Measurements from ENCODE around the gene MACO1.
"Not testable (repeated sequence)": the region's sequence is repeated elsewhere in the genome, so short reads cannot be mapped to it uniquely, and the experiment has no call there.

The MACO1 gene, protein sequence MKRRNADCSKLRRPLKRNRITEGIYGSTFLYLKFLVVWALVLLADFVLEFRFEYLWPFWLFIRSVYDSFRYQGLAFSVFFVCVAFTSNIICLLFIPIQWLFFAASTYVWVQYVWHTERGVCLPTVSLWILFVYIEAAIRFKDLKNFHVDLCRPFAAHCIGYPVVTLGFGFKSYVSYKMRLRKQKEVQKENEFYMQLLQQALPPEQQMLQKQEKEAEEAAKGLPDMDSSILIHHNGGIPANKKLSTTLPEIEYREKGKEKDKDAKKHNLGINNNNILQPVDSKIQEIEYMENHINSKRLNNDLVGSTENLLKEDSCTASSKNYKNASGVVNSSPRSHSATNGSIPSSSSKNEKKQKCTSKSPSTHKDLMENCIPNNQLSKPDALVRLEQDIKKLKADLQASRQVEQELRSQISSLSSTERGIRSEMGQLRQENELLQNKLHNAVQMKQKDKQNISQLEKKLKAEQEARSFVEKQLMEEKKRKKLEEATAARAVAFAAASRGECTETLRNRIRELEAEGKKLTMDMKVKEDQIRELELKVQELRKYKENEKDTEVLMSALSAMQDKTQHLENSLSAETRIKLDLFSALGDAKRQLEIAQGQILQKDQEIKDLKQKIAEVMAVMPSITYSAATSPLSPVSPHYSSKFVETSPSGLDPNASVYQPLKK

GRCh38 chr1:25430073-25430966, at the start of gene MACO1:
TSS of gene MACO1 (plus strand) at chr1:25430897. CDS start at chr1:25431099, 202 bp downstream.
- peak; percentile 97 for DNase-seq

DNA sequence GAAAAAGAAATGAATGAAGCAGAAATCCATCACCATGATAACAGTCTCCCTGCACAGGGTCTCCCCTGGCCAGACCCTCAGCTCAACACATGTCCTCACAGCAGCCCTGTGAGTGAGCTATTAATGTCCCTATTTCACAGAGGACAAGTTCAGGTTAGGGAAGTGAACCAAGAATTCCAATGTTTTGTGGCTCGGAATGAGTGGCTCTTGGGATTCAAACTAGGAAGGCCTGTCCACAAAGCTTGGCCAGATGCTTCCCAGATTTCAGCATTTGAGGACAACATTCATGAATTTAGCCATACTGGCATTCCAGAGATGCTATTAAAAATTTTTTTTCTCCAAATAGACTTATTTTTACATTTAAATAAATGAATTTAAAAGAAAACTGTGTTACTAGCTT, 48.2 kb upstream of the MACO1 start:
- not testable (repeated sequence) for DNase-seq

- DNase-seq, result not testable (repeated sequence)
These were observed 47.6 kb upstream of the MACO1 start for GRCh38 chr1:25383090-25383489.

DNA sequence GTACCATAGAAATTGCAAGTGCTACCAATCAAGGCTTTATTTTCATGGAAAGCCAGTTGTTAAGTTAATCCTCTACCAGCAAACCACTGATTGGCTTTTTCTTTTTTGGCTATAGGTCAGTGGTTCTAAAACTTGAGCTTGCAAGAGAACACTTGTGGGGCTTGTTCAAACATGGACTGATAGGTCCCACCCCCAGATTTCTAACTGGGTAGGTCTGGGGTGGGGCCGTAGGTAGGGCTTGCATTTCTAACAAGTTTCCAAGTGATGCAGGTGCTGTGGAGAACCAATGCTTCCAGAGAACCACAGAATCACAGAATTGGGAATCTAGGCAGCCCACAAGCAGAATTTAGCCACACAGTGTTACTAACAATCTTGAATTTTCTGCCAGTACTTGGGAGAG, 46.8 kb upstream of the MACO1 start:
- not testable (repeated sequence) for DNase-seq

- DNase-seq, result not testable (repeated sequence)
These were observed 43.6 kb upstream of the MACO1 start for GRCh38 chr1:25387096-25387495.

DNA sequence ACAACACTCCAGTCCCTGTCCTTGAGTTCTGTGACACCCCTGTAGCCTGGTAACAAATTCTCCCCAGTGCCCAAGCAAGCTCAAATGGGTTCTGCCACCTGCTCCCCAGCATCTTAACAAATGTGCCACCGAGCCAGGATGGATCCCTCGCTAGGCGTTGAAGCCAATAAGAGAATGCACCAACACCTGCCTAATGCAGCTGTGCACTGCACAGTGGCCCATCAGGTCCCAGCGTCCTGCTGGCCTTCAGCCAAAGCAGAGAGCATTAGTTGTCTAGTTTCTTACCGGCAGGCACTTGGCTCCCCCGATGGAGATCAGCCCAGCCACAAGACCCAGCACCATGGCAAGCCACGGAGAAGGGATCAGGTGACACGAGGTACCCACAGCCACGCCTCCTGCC, 42.0 kb upstream of the MACO1 start:
- DNase-seq, result not testable (repeated sequence)

DNA sequence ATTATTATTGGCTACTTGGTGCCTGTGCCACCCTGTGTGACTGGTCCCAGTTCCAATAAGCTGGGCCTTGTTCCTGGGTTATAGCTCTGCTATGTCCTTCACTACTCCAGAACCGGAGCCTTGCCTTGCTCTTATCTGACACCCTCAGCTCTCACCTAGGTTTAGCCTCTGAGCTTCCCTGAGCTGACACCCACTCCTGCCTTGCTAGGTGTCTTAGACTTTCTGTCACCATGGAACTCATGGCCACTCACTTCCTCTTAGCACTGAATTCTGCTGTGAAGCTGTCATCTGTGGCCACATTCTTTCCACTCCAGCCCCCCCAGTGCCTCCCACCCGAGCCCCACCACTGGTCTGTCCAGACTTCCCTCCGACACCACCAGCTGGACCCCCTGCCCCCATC, 41.0 kb upstream of the MACO1 start:
- not testable (repeated sequence) for DNase-seq

DNA sequence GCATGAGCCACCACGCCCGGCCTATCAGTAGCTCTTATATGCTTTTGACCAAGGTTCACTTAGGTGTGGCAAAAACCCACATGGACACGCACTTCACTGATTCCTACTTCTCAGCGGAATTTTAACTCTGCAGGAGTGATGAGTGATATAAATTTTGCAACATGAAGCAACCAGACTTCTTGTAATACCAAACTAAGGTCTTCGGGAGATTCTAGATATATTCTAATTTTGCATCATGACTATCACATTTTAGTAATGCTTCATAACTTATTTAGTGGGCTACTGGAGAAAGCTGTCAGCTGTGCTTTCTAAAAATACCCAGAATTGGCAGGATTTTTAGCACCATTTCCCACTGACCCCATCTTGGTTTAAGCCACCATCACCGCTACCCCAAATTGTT, 37.9 kb upstream of the MACO1 start:
- no peak for DNase-seq

DNA sequence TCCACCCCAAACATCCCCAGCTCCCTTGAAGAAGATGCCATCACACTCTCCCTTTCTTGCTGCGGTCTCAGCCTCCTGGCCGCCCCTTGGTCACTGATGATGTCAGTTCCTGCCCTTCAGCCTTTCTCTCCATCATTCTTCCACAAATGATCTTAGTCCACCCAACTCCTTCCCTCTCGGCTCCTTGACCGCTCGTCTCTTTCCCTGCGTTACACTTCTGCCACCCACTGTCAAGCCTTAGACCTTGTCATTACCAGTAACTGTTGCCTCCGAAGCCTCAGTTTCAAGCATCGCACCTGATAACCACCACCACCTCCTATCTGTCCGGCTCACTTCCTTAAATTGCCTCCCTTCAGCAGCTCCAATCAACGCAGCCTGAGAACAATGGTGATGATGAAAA, 33.1 kb upstream of the MACO1 start:
- DNase-seq, result not testable (repeated sequence)

DNA sequence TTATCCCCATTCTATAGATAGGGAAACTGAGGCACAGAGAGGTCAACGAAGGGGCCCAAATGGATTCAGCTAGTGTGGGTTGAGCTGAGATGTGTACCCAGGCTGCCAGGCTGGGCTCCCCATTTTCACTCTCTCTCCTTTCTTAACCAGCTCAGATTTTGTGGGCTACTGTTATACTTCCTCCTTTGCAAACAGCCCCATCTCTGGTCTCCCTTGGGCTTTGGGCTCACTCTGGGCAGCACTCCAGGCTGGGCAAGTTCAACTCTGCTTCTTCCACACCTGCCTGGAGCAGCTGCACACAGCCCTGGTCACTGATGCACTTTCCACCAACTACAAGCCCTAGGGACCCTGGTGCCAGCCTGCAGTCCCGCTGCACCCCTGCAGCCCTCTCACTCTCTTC, 32.6 kb upstream of the MACO1 start:
- DNase-seq, result not testable (repeated sequence)

GRCh38 chr1:25402947-25403803, 27.5 kb upstream of the MACO1 start:
- DNase-seq, result not testable (repeated sequence)

- DNase-seq, result not testable (repeated sequence)
These were observed 24.9 kb upstream of the MACO1 start for GRCh38 chr1:25405731-25406305.

- not testable (repeated sequence) for DNase-seq
These were observed 20.9 kb upstream of the MACO1 start for GRCh38 chr1:25409641-25410427.

GRCh38 chr1:25412872-25413623, 17.6 kb upstream of the MACO1 start:
- DNase-seq, result not testable (repeated sequence)

- DNase-seq, result not testable (repeated sequence)
These were observed 16.5 kb upstream of the MACO1 start for GRCh38 chr1:25414157-25414556.

DNA sequence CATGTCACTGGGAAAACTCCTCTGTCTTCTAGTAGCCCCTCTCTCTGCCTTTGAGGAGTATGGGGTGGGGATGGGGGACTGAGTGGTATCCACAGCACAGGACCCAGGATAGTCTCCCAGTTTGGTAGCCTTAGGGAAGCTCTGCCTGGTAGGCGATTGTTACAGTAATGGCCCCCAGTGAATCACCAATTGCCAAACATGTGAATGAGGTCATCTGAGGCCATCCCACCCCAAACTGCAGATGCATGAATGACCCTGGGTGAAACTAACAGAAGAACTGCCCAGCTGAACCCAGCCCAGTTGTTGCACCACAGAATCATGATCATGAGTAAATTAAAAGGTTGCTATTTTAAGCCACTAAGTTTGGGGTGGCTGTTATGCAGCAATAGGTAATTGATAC, 16.1 kb upstream of the MACO1 start:
- not testable (repeated sequence) for DNase-seq

GRCh38 chr1:25417280-25417679, 13.4 kb upstream of the MACO1 start:
- DNase-seq, result not testable (repeated sequence)

DNA sequence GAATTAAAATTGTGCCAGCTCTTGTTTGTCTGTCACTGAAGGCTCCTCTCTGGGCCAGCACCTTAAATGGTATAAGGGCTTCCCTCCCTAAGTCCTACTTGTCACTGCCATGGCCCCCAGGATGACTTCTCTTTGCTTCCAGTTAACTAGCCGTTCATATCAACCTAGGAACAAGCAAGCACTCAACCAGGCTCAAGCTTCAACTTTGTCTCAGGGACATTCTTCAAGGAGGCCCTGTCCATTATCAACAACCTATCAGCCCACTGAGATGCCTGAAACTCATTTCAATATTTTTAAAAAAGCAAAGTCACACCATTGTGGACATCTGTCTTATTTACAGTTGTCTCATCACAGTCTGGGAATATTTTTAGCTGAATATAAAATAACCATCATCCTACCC, 11.4 kb upstream of the MACO1 start:
- not testable (repeated sequence) for DNase-seq

DNA sequence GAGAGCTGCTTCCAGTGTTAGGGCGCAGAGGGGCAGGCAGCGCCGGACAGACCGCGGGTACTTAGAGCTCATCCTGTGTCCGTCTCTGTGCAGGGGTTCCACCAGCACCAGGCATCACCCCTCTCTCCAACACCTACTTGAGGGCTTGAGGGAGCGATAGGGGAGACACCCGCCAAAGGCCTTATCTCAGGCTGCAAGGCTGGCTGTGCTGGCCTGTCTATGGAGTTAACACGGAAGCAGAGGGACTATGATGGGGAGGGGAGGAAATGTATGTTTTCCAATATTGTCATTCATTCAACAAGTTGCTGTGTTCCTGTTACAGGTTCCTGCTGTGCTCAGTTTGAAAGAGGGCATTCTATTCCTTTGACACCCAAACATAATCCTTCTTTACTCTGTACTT, 10.0 kb upstream of the MACO1 start, which contains the start of gene RHCE:
Gene RHCE (minus strand): TSS at position 111 of the 400 bp plus-strand sequence. CDS start 39 bp downstream, at position 72.
- DNase-seq, result not testable (repeated sequence)

DNA sequence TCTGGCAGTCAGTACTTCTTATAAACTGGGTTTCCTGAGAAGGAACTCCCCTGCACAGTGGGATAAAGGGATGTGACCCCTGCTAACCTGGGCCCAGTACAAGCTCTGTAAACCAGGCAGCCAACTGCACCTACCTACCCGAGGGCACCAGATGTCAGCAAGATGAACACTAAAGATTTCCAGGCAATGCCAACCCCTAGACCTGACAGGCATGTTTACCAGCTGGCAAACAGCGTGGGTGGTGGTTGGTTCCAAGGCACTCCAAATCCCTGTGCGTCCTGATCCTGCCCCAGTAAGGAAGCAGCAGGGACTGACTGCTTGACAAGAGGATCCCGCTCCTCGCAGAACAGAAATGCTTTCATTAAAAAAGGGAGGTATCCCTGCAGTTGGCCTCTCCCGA, 7.5 kb upstream of the MACO1 start:
- DNase-seq, result not testable (repeated sequence)
